Liver (tissue), 9 donors: ENCODE results near the gene HOXB4. TPM values are rescaled to one million over a fixed set of nuclear protein-coding genes. Genes with fewer than 3 reads are reported as not detected.

ENCODE experiments used
- DNase-seq: peaks from one replicate; pipeline ENCODE4 v3.0.0-alpha.2; 2017; ENCODE audit warnings: low spot score
- H3K27ac ChIP-seq, 2 donors: one replicate each; pipeline ENCODE4 v1.7.0; 2013; ENCODE audit warnings: inconsistent platforms in 2 of 2, low read length in 2 of 2, control low read depth in 1 of 2, low read depth in 1 of 2, mild to moderate bottlenecking in 1 of 2
- H3K27me3 ChIP-seq, 4 donors: one replicate each; pipeline versions ENCODE4 v1.6.1 to v1.7.0; 2013; ENCODE audit warnings: low read length in 3 of 4, inconsistent platforms in 1 of 4, mild to moderate bottlenecking in 1 of 4, moderate library complexity in 1 of 4; ENCODE audit not compliant: control insufficient read depth in 4 of 4, insufficient read depth in 4 of 4
- H3K36me3 ChIP-seq, 4 donors: one replicate each; pipeline versions ENCODE4 v1.6.1 to v1.7.0; 2013; ENCODE audit warnings: low read length in 3 of 4, mild to moderate bottlenecking in 3 of 4, low read depth in 1 of 4, moderate library complexity in 1 of 4; ENCODE audit not compliant: control insufficient read depth in 4 of 4, insufficient read depth in 3 of 4
- H3K4me1 ChIP-seq, 4 donors: one replicate each; pipeline versions ENCODE4 v1.6.1 to v1.7.0; 2013; ENCODE audit warnings: low read length in 3 of 4, mild to moderate bottlenecking in 3 of 4, moderate library complexity in 1 of 4; ENCODE audit not compliant: control insufficient read depth in 4 of 4, insufficient read depth in 4 of 4
- H3K4me3 ChIP-seq, 3 donors: one replicate each; pipeline versions ENCODE4 v1.6.1 to v1.7.0; 2013; ENCODE audit warnings: low read length in 3 of 3, control low read depth in 1 of 3, low read depth in 1 of 3, mild to moderate bottlenecking in 1 of 3
- H3K9ac ChIP-seq, 2 donors: one replicate each; pipeline ENCODE4 v1.7.0; 2013; ENCODE audit warnings: low read length in 2 of 2, mild to moderate bottlenecking in 2 of 2, moderate library complexity in 2 of 2, control low read depth in 1 of 2, low read depth in 1 of 2
- H3K9me3 ChIP-seq, 4 donors: one replicate each; pipeline versions ENCODE4 v1.6.1 to v1.7.0; 2013; ENCODE audit warnings: low read length in 3 of 4; ENCODE audit not compliant: control insufficient read depth in 4 of 4
- CTCF ChIP-seq: fragments of 150-350 bp; IDR thresholded peaks from 2 replicates; pipeline ENCODE4 v1.5.1; 2017; ENCODE audit warnings: improper control_type of control experiment, low read depth, low read length; ENCODE audit not compliant: missing input control
- FOXA1 ChIP-seq: IDR thresholded peaks from 2 replicates; pipeline ENCODE4 v1.6.1; 2016; ENCODE audit warnings: antibody characterized with exemption
- FOXA2 ChIP-seq: IDR thresholded peaks from 2 replicates; pipeline ENCODE4 v1.6.1; 2016; ENCODE audit warnings: antibody characterized with exemption
- GABPA ChIP-seq, 2 donors: IDR thresholded peaks in 1 of 2; conservative IDR thresholded peaks in 1 of 2; 2 replicates each; pipeline ENCODE4 v1.6.1; 2016; ENCODE audit warnings: antibody characterized with exemption in 2 of 2, mild to moderate bottlenecking in 1 of 2, moderate library complexity in 1 of 2
- HNF4A ChIP-seq, 2 donors: conservative IDR thresholded peaks; 2 replicates each; pipeline ENCODE4 v1.6.1; 2016; ENCODE audit warnings: antibody characterized with exemption in 2 of 2, mild to moderate bottlenecking in 2 of 2
- JUND ChIP-seq, 2 donors: IDR thresholded peaks; 2 replicates each; pipeline ENCODE4 v1.6.1; 2016; ENCODE audit warnings: antibody characterized with exemption in 2 of 2
- MAX ChIP-seq: IDR thresholded peaks from 2 replicates; pipeline ENCODE4 v1.6.1; 2016; ENCODE audit warnings: antibody characterized with exemption
- NR2F2 ChIP-seq: IDR thresholded peaks from 2 replicates; pipeline ENCODE4 v1.6.1; 2016; ENCODE audit warnings: antibody characterized with exemption
- REST ChIP-seq: IDR thresholded peaks from 2 replicates; pipeline ENCODE4 v1.6.1; 2016; ENCODE audit warnings: antibody characterized with exemption, mild to moderate bottlenecking
- SP1 ChIP-seq: IDR thresholded peaks from 2 replicates; pipeline ENCODE4 v1.6.1; 2018; ENCODE audit warnings: antibody characterized with exemption, mild to moderate bottlenecking
- TAF1 ChIP-seq: conservative IDR thresholded peaks from 2 replicates; pipeline ENCODE4 v1.6.1; 2016; ENCODE audit warnings: antibody characterized with exemption, mild to moderate bottlenecking
- YY1 ChIP-seq: IDR thresholded peaks from 2 replicates; pipeline ENCODE4 v1.6.1; 2016; ENCODE audit warnings: antibody characterized with exemption, mild to moderate bottlenecking
- ZBTB33 ChIP-seq: IDR thresholded peaks from 2 replicates; pipeline ENCODE4 v1.6.1; 2016; ENCODE audit warnings: antibody characterized with exemption
- WGBS: extraction: QIAGEN DNeasy Blood & Tissue Kit; methylation state at CpG from one replicate; pipeline ENCODE4 v1.1.7; 2013; 5-methylcytosine and 5-hydroxymethylcytosine counted together
- polyA plus RNA-seq, 2 donors: library from polyadenylated mRNA; stranded (reverse) in 1 of 2; unstranded in 1 of 2; fragments of 200-250 nt in 1 of 2; fragments of >200 nt in 1 of 2; fragmentation: Nextera tagmentation in 1 of 2; extraction: Ambion mirVana in 1 of 2; gene quantifications; one replicate each; pipeline versions ENCODE4 v1.2.1 to v1.2.3, GENCODE V29; 2013 to 2015
- total RNA-seq, 2 donors: library from RNA; depleted of rRNA; stranded (reverse); fragments of >200 nt; gene quantifications; one replicate each; pipeline ENCODE4 v1.2.3, GENCODE V29; 2014
- donor health status: healthy.
- donor health status: healthy.
- donor health status: healthy.
- donor health status: healthy.
- donor health status: healthy.

HOXB4 gene
- total and polyA plus RNA-seq, 4 donors, result 0.19 to 0.75 (median 0.50) TPM

GRCh38 chr17:48575673-48576478, 2.3 kb downstream of the HOXB4 start (continued):
- TF ChIP-seq CTCF, result no peak

- 28% methylated on average over 7 of the region's 7 CpGs for WGBS
- Histone ChIP-seq H3K9me3 (no peaks in the 10 kb centered on the region), H3K4me3 (no peak overlapping the region), H3K27ac (no peak overlapping the region), H3K27me3 (peaks cover 0 to 17% (median 6%) of the 10 kb centered on the region in 4 donors), H3K4me1 (peaks cover 0 to 3% (median 0%) of the 10 kb centered on the region in 4 donors), H3K36me3 (no peaks in the 10 kb centered on the region), H3K9ac (no peak overlapping the region)
- TF ChIP-seq FOXA2, result no peak
- DNase-seq, result no peak
Measured at GRCh38 chr17:48575066-48575582, 3.0 kb downstream of the HOXB4 start.

GRCh38 chr17:48574505-48575065, 3.6 kb downstream of the HOXB4 start:
- DNase-seq, result no peak
- H3K9ac ChIP-seq, result no peak overlapping the region
- 32% methylated on average over 8 of the region's 8 CpGs for WGBS
- H3K27ac ChIP-seq, result no peak overlapping the region
- no peak overlapping the region for H3K4me3 ChIP-seq
- peaks cover 0 to 3% (median 0%) of the 10 kb centered on the region in 4 donors for H3K4me1 ChIP-seq
- TF ChIP-seq JUND (IDR thresholded peaks at IDR 0.05) (no peak), FOXA1 (no peak), ZBTB33 (no peak), YY1 (no peak), NR2F2 (no peak), MAX (no peak), FOXA2 (no peak)
- no peaks in the 10 kb centered on the region for H3K36me3 ChIP-seq
- peaks cover 0 to 22% (median 9%) of the 10 kb centered on the region in 4 donors for H3K27me3 ChIP-seq
- H3K9me3 ChIP-seq, result no peaks in the 10 kb centered on the region

GRCh38 chr17:48571826-48572417, 6.2 kb downstream of the HOXB4 start:
- peaks cover 0 to 3% (median 0%) of the 10 kb centered on the region in 4 donors for H3K4me1 ChIP-seq
- no peaks in the 10 kb centered on the region for H3K9me3 ChIP-seq
- H3K4me3 ChIP-seq, result no peak overlapping the region
- 52% methylated on average over 1 of the region's 1 CpG for WGBS
- no peaks in the 10 kb centered on the region for H3K36me3 ChIP-seq
- no peak overlapping the region for H3K9ac ChIP-seq
- no peak for DNase-seq
- H3K27ac ChIP-seq, result peak overlapping the region; percentile 15 to 59
- H3K27me3 ChIP-seq, result peaks cover 0 to 31% (median 11%) of the 10 kb centered on the region in 4 donors
- no peak for TF ChIP-seq FOXA1
- TF ChIP-seq SP1, result no peak
- TF ChIP-seq TAF1, result no peak
- no peak for TF ChIP-seq REST
- no peak for TF ChIP-seq CTCF
- TF ChIP-seq HNF4A (conservative IDR thresholded peaks at IDR 0.05), result no peak
- no peak for TF ChIP-seq GABPA (IDR thresholded peaks at IDR 0.05 in 1 of 2, conservative IDR thresholded peaks at IDR 0.05 in 1 of 2)
